ENCODE data around the gene HAPSTR1.
"Not testable (repeated sequence)": the region's sequence is repeated elsewhere in the genome, so short reads cannot be mapped to it uniquely, and the experiment has no call there.

The HAPSTR1 gene

GRCh38 chr16:9070254-9070653, 21.2 kb upstream of the HAPSTR1 start:
- FAIRE-seq (no peak), DNase-seq (ENCODE audit: insufficient read length, low spot score) (no peak)

GRCh38 chr16:9071377-9071776, 20.1 kb upstream of the HAPSTR1 start:
- no peak for DNase-seq (ENCODE audit: insufficient read length, low spot score)
- FAIRE-seq = no peak

GRCh38 chr16:9072806-9073341, 18.6 kb upstream of the HAPSTR1 start:
- no peak for FAIRE-seq
- DNase-seq (ENCODE audit: insufficient read length, low spot score) = no peak

GRCh38 chr16:9075299-9076071, 16.0 kb upstream of the HAPSTR1 start:
- no peak for DNase-seq (ENCODE audit: insufficient read length, low spot score)
- no peak for FAIRE-seq

GRCh38 chr16:9077091-9077809, 14.2 kb upstream of the HAPSTR1 start:
- DNase-seq (ENCODE audit: insufficient read length, low spot score) (peak; percentile 53), FAIRE-seq (peak; percentile 13)

GRCh38 chr16:9078467-9079429, 12.7 kb upstream of the HAPSTR1 start:
- DNase-seq (ENCODE audit: insufficient read length, low spot score); FAIRE-seq: not testable (repeated sequence)

GRCh38 chr16:9079430-9079812, 12.0 kb upstream of the HAPSTR1 start:
- DNase-seq (ENCODE audit: insufficient read length, low spot score) (no peak), FAIRE-seq (no peak)

- FAIRE-seq = no peak
- DNase-seq (ENCODE audit: insufficient read length, low spot score) = no peak
Measured at GRCh38 chr16:9081158-9081557, 10.3 kb upstream of the HAPSTR1 start.

- FAIRE-seq = no peak
Measured at GRCh38 chr16:9081843-9082242, 9.6 kb upstream of the HAPSTR1 start.

GRCh38 chr16:9082422-9082821, 9.0 kb upstream of the HAPSTR1 start:
- FAIRE-seq (no peak), DNase-seq (ENCODE audit: insufficient read length, low spot score) (no peak)

More at GRCh38 chr16:9081843-9082242, 9.6 kb upstream of the HAPSTR1 start:
- no peak for DNase-seq (ENCODE audit: insufficient read length, low spot score)

GRCh38 chr16:9087733-9088132, 3.7 kb upstream of the HAPSTR1 start:
- FAIRE-seq; DNase-seq (ENCODE audit: insufficient read length, low spot score): not testable (repeated sequence)

GRCh38 chr16:9088848-9089247, 2.6 kb upstream of the HAPSTR1 start:
- DNase-seq (ENCODE audit: insufficient read length, low spot score) (no peak), FAIRE-seq (no peak)

- FAIRE-seq (no peak), DNase-seq (ENCODE audit: insufficient read length, low spot score) (no peak)
Measured at GRCh38 chr16:9089660-9090059, 1.8 kb upstream of the HAPSTR1 start.

- FAIRE-seq (no peak), DNase-seq (ENCODE audit: insufficient read length, low spot score) (no peak)
Measured at GRCh38 chr16:9090101-9090959, 1.1 kb upstream of the HAPSTR1 start.

- no peak for FAIRE-seq
- no peak for DNase-seq (ENCODE audit: insufficient read length, low spot score)
Measured at GRCh38 chr16:9091867-9092281, 430 bp downstream of the HAPSTR1 start.

- FAIRE-seq = no peak
- DNase-seq (ENCODE audit: insufficient read length, low spot score) = no peak
Measured at GRCh38 chr16:9092282-9092977, 986 bp downstream of the HAPSTR1 start.

- FAIRE-seq (no peak), DNase-seq (ENCODE audit: insufficient read length, low spot score) (no peak)
Measured at GRCh38 chr16:9092978-9093344, 1.5 kb downstream of the HAPSTR1 start.

- DNase-seq (ENCODE audit: insufficient read length, low spot score) (no peak), FAIRE-seq (no peak)
Measured at GRCh38 chr16:9094011-9094846, 2.8 kb downstream of the HAPSTR1 start.
